ENCODE results near the gene FTSJ3.
"Not testable (repeated sequence)": the region's sequence is repeated elsewhere in the genome, so short reads cannot be mapped to it uniquely, and the experiment has no call there.

GRCh38 chr17:63873577-63873976, 46.1 kb upstream of the FTSJ3 start, which contains the start of gene CSH2:
- TF ChIP-seq, protein P1, sequence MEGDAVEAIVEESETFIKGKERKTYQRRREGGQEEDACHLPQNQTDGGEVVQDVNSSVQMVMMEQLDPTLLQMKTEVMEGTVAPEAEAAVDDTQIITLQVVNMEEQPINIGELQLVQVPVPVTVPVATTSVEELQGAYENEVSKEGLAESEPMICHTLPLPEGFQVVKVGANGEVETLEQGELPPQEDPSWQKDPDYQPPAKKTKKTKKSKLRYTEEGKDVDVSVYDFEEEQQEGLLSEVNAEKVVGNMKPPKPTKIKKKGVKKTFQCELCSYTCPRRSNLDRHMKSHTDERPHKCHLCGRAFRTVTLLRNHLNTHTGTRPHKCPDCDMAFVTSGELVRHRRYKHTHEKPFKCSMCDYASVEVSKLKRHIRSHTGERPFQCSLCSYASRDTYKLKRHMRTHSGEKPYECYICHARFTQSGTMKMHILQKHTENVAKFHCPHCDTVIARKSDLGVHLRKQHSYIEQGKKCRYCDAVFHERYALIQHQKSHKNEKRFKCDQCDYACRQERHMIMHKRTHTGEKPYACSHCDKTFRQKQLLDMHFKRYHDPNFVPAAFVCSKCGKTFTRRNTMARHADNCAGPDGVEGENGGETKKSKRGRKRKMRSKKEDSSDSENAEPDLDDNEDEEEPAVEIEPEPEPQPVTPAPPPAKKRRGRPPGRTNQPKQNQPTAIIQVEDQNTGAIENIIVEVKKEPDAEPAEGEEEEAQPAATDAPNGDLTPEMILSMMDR (IDR thresholded peaks at IDR 0.05): not testable (repeated sequence)
- not testable (repeated sequence) for TF ChIP-seq POLR2A (IDR thresholded peaks at IDR 0.05; ENCODE audit: low read length); KDM1A (IDR thresholded peaks at IDR 0.05; ENCODE audit: low read depth); MAZ (IDR thresholded peaks at IDR 0.05; ENCODE audit: borderline replicate concordance, low read depth, low read length); REST (IDR thresholded peaks at IDR 0.05); RCOR1 (IDR thresholded peaks at IDR 0.05; ENCODE audit: low read depth, low read length); GATA3 (IDR thresholded peaks at IDR 0.05; ENCODE audit: borderline replicate concordance); HMGXB4 (CRISPR knock-in tag; IDR thresholded peaks at IDR 0.05; ENCODE audit: borderline replicate concordance); MAX (IDR thresholded peaks at IDR 0.05); HEYL (CRISPR knock-in tag; IDR thresholded peaks at IDR 0.05)
